Measurements from ENCODE around the gene RPP14. TPM values are rescaled to one million over a fixed set of nuclear protein-coding genes. Genes with fewer than 3 reads are reported as not detected.
"Not testable (repeated sequence)": the region's sequence is repeated elsewhere in the genome, so short reads cannot be mapped to it uniquely, and the experiment has no call there.

The RPP14 gene
- total RNA-seq, 1 donor from 2014 or later, result 16.0 TPM

- no peak for DNase-seq (ENCODE audit: low read depth)
Measured at GRCh38 chr3:58331593-58332152, 25.6 kb downstream of the RPP14 start.

GRCh38 chr3:58332575-58333188 is 26.6 kb downstream of the RPP14 start, which contains the start of gene PXK:
Gene PXK (plus strand): TSS chr3:58332892. CDS start chr3:58332989, 97 bp downstream.
- DNase-seq (ENCODE audit: low read depth), result peak; percentile 83

GRCh38 chr3:58333206-58334012 is 27.4 kb downstream of the RPP14 start:
- DNase-seq (ENCODE audit: low read depth), result peak; percentile 30

GRCh38 chr3:58334013-58334321 is 27.9 kb downstream of the RPP14 start:
- no peak for DNase-seq (ENCODE audit: low read depth)

- no peak for DNase-seq (ENCODE audit: low read depth)
Measured at GRCh38 chr3:58334506-58334884, 28.4 kb downstream of the RPP14 start.

GRCh38 chr3:58335652-58335947 is 29.6 kb downstream of the RPP14 start:
- DNase-seq (ENCODE audit: low read depth), result no peak

- DNase-seq (ENCODE audit: low read depth), result peak; percentile 50
Measured at GRCh38 chr3:58336135-58336882, 30.3 kb downstream of the RPP14 start.

GRCh38 chr3:58337190-58337589 is 31.1 kb downstream of the RPP14 start:
- no peak for DNase-seq (ENCODE audit: low read depth)

GRCh38 chr3:58339146-58339545 is 33.1 kb downstream of the RPP14 start:
- DNase-seq (ENCODE audit: low read depth), result not testable (repeated sequence)

GRCh38 chr3:58340594-58341244 is 34.7 kb downstream of the RPP14 start:
- DNase-seq (ENCODE audit: low read depth), result no peak

- no peak for DNase-seq (ENCODE audit: low read depth)
Measured at GRCh38 chr3:58341376-58341775, 35.3 kb downstream of the RPP14 start.

- DNase-seq (ENCODE audit: low read depth), result no peak
Measured at GRCh38 chr3:58342676-58343075, 36.6 kb downstream of the RPP14 start.

GRCh38 chr3:58345457-58345856 is 39.4 kb downstream of the RPP14 start:
- no peak for DNase-seq (ENCODE audit: low read depth)

- DNase-seq (ENCODE audit: low read depth), result no peak
Measured at GRCh38 chr3:58346368-58346767, 40.3 kb downstream of the RPP14 start.

- no peak for DNase-seq (ENCODE audit: low read depth)
Measured at GRCh38 chr3:58347984-58348383, 41.9 kb downstream of the RPP14 start.

- peak; percentile 9 for DNase-seq (ENCODE audit: low read depth)
Measured at GRCh38 chr3:58349792-58350626, 44.0 kb downstream of the RPP14 start.

- DNase-seq (ENCODE audit: low read depth), result peak; percentile 64
Measured at GRCh38 chr3:58350627-58351013, 44.6 kb downstream of the RPP14 start.

GRCh38 chr3:58351920-58352319 is 45.9 kb downstream of the RPP14 start:
- no peak for DNase-seq (ENCODE audit: low read depth)

- DNase-seq (ENCODE audit: low read depth), result no peak
Measured at GRCh38 chr3:58352626-58353025, 46.6 kb downstream of the RPP14 start.

- DNase-seq (ENCODE audit: low read depth), result peak; percentile 30
Measured at GRCh38 chr3:58353722-58354553, 47.9 kb downstream of the RPP14 start.
